Measurements from ENCODE around the gene VAMP4.

Gene VAMP4

DNA sequence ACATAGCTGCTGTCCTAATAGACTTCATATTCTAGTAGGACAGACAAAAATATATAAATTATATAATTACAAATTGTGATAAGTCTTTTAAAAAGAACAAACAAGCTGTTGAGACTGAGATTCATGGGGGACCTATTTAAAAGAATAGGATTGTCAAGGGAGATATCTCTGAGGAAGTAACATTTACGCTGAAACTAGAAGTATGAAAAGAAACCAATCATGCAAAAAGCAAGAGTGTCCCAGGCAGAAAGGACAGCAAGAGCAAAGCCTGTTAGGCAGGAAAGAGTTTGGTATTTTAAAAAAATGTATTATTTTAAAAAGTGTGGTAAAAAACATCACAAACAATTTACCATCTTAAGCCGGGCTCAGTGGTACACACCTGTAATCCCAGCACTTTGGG lies 30.4 kb upstream of the VAMP4 start:
- Histone ChIP-seq H3K18ac (ENCODE audit: low read length) (no peak overlapping the region), H2BK5ac (ENCODE audit: low read length) (no peak overlapping the region), H3K27me3 (ENCODE audit: insufficient read depth, low read length, poor library complexity) (no peaks in the 10 kb centered on the region), H3K36me3 (ENCODE audit: control insufficient read depth, insufficient read depth, low read length) (no peaks in the 10 kb centered on the region), H2AK5ac (ENCODE audit: low read length) (no peak overlapping the region), H4K5ac (ENCODE audit: low read length) (no peak overlapping the region), H3K4me2 (ENCODE audit: low read length) (no peak overlapping the region), H2BK120ac (ENCODE audit: low read depth, low read length) (no peak overlapping the region), H2BK15ac (replicated peaks; ENCODE audit: low read depth) (no peak overlapping the region), H3K4ac (ENCODE audit: low read depth, low read length) (no peak overlapping the region), H3K9ac (ENCODE audit: low read length) (no peak overlapping the region), H3K27ac (ENCODE audit: low read depth, low read length) (no peak overlapping the region), H3K4me1 (ENCODE audit: control insufficient read depth, low read depth, low read length) (no peaks in the 10 kb centered on the region), H3K4me3 (ENCODE audit: low read length) (no peak overlapping the region), H3K23ac (ENCODE audit: low read length) (no peak overlapping the region), H3K79me1 (ENCODE audit: low read length) (no peaks in the 10 kb centered on the region), H4K8ac (ENCODE audit: low read depth, low read length) (no peak overlapping the region), H3K56ac (ENCODE audit: low read length) (no peak overlapping the region), H3K79me2 (ENCODE audit: control insufficient read depth, insufficient read depth, low read length) (no peaks in the 10 kb centered on the region)
- no peak for DNase-seq
- no CpG with 5 or more reads among the region's 2 CpGs for WGBS (ENCODE audit: extremely low coverage, insufficient coverage, low lambda C conversion rate)

DNA sequence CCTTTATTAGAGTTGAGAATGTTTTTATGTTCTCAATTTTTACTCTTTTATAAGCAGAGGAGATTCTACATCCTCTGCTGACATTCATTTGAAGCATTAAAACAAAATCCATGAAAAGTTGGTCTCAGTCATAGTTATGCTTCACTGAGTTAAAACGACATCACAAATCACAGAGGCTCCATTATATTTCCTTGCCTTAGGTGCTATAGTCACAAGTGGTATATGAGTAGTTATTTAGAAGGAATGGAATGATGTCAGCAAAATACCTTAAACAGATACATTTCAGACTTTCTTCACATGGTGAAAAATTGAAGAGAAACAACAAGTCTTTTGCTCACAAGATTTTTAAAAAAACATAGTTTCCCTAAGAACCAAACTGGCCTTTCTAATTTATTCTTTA lies 27.9 kb upstream of the VAMP4 start:
- H3K23ac ChIP-seq (ENCODE audit: low read length), result no peak overlapping the region
- no peaks in the 10 kb centered on the region for H3K27me3 ChIP-seq (ENCODE audit: insufficient read depth, low read length, poor library complexity)

DNA sequence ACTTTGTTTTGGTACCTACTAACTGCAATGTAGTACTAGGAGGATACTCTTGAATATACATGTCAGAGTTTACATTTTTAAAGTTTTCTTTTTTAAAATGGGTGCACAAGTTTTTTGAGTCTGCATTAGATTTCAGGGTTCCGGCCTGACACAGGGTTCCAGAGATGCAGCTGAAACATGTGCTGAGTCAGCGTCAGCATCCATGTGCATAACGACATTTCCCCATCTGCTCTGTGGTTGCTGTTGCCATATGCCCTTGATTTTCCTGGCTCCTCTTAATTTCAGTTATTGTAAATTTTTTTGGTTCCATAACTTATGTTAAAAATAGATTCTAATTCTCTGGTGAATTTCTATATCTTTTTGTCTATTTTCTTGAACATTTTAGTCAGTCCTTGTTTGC lies 27.3 kb upstream of the VAMP4 start:
- no peak overlapping the region for H3K4me3 ChIP-seq (ENCODE audit: low read length)
- DNase-seq, result no peak
- no peak overlapping the region for H3K9ac ChIP-seq (ENCODE audit: low read length)
- H4K8ac ChIP-seq (ENCODE audit: low read depth, low read length), result no peak overlapping the region
- no peak overlapping the region for H3K56ac ChIP-seq (ENCODE audit: low read length)
- no peaks in the 10 kb centered on the region for H3K4me1 ChIP-seq (ENCODE audit: control insufficient read depth, low read depth, low read length)
- WGBS (ENCODE audit: extremely low coverage, insufficient coverage, low lambda C conversion rate), result no CpG with 5 or more reads among the region's 3 CpGs
- H2BK120ac ChIP-seq (ENCODE audit: low read depth, low read length), result no peak overlapping the region
- no peaks in the 10 kb centered on the region for H3K27me3 ChIP-seq (ENCODE audit: insufficient read depth, low read length, poor library complexity)
- H3K79me1 ChIP-seq (ENCODE audit: low read length), result no peaks in the 10 kb centered on the region
- no peak overlapping the region for H3K4me2 ChIP-seq (ENCODE audit: low read length)
- no peak overlapping the region for H3K27ac ChIP-seq (ENCODE audit: low read depth, low read length)
- no peak overlapping the region for H4K5ac ChIP-seq (ENCODE audit: low read length)
- H2BK15ac ChIP-seq (replicated peaks; ENCODE audit: low read depth), result no peak overlapping the region
- no peak overlapping the region for H3K4ac ChIP-seq (ENCODE audit: low read depth, low read length)
- H2BK5ac ChIP-seq (ENCODE audit: low read length), result no peak overlapping the region
- H3K79me2 ChIP-seq (ENCODE audit: control insufficient read depth, insufficient read depth, low read length), result no peaks in the 10 kb centered on the region
- H3K23ac ChIP-seq (ENCODE audit: low read length), result no peak overlapping the region
- no peak overlapping the region for H2AK5ac ChIP-seq (ENCODE audit: low read length)
- no peak overlapping the region for H3K18ac ChIP-seq (ENCODE audit: low read length)
- no peaks in the 10 kb centered on the region for H3K36me3 ChIP-seq (ENCODE audit: control insufficient read depth, insufficient read depth, low read length)

More for the DNA sequence above, 27.9 kb upstream of the VAMP4 start:
- Histone ChIP-seq H3K9ac (ENCODE audit: low read length) (no peak overlapping the region), H3K36me3 (ENCODE audit: control insufficient read depth, insufficient read depth, low read length) (no peaks in the 10 kb centered on the region), H3K56ac (ENCODE audit: low read length) (no peak overlapping the region), H2BK5ac (ENCODE audit: low read length) (no peak overlapping the region), H3K4ac (ENCODE audit: low read depth, low read length) (no peak overlapping the region), H2AK5ac (ENCODE audit: low read length) (no peak overlapping the region), H4K8ac (ENCODE audit: low read depth, low read length) (no peak overlapping the region), H3K4me3 (ENCODE audit: low read length) (no peak overlapping the region), H3K27ac (ENCODE audit: low read depth, low read length) (no peak overlapping the region), H3K79me2 (ENCODE audit: control insufficient read depth, insufficient read depth, low read length) (no peaks in the 10 kb centered on the region), H3K4me1 (ENCODE audit: control insufficient read depth, low read depth, low read length) (no peaks in the 10 kb centered on the region), H3K18ac (ENCODE audit: low read length) (no peak overlapping the region), H2BK15ac (replicated peaks; ENCODE audit: low read depth) (no peak overlapping the region), H3K79me1 (ENCODE audit: low read length) (no peaks in the 10 kb centered on the region), H2BK120ac (ENCODE audit: low read depth, low read length) (no peak overlapping the region), H4K5ac (ENCODE audit: low read length) (no peak overlapping the region), H3K4me2 (ENCODE audit: low read length) (no peak overlapping the region)
- no CpG with 5 or more reads among the region's 1 CpG for WGBS (ENCODE audit: extremely low coverage, insufficient coverage, low lambda C conversion rate)
- no peak for DNase-seq

DNA sequence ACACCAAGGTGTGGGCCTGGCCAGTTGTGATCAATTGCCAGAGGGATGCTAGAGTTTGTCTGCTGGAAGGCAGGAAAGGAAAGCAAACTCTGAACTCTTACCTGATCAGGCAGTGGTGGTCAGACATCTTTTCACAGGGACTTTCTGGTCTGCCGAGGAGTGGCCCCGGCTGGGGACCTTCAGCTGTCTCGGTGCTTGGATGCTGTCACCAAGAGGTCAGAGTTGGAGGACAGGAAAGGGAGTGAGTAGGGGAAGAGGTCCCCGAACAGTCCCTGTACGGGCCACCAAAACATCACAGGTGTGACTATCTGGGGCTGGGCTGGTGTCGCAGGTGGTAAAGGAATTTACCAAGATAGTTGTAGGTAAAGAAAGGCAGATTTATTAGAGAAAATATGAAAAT lies 21.9 kb upstream of the VAMP4 start:
- no peaks in the 10 kb centered on the region for H3K4me1 ChIP-seq (ENCODE audit: control insufficient read depth, low read depth, low read length)
- no peak overlapping the region for H3K4me2 ChIP-seq (ENCODE audit: low read length)
- no peak overlapping the region for H2AK5ac ChIP-seq (ENCODE audit: low read length)
- WGBS (ENCODE audit: extremely low coverage, insufficient coverage, low lambda C conversion rate), result no CpG with 5 or more reads among the region's 6 CpGs
- no peak overlapping the region for H3K9ac ChIP-seq (ENCODE audit: low read length)
- no peak overlapping the region for H3K4ac ChIP-seq (ENCODE audit: low read depth, low read length)
- H3K27me3 ChIP-seq (ENCODE audit: insufficient read depth, low read length, poor library complexity), result no peaks in the 10 kb centered on the region
- no peak overlapping the region for H3K18ac ChIP-seq (ENCODE audit: low read length)
- no peaks in the 10 kb centered on the region for H3K79me1 ChIP-seq (ENCODE audit: low read length)
- H3K56ac ChIP-seq (ENCODE audit: low read length), result no peak overlapping the region
- no peak overlapping the region for H3K27ac ChIP-seq (ENCODE audit: low read depth, low read length)
- no peak overlapping the region for H2BK5ac ChIP-seq (ENCODE audit: low read length)
- no peak for DNase-seq
- no peak overlapping the region for H4K5ac ChIP-seq (ENCODE audit: low read length)
- H2BK120ac ChIP-seq (ENCODE audit: low read depth, low read length), result no peak overlapping the region
- H3K79me2 ChIP-seq (ENCODE audit: control insufficient read depth, insufficient read depth, low read length), result no peaks in the 10 kb centered on the region
- no peaks in the 10 kb centered on the region for H3K36me3 ChIP-seq (ENCODE audit: control insufficient read depth, insufficient read depth, low read length)
- no peak overlapping the region for H4K8ac ChIP-seq (ENCODE audit: low read depth, low read length)
- H2BK15ac ChIP-seq (replicated peaks; ENCODE audit: low read depth), result no peak overlapping the region
- no peak overlapping the region for H3K4me3 ChIP-seq (ENCODE audit: low read length)
- H3K23ac ChIP-seq (ENCODE audit: low read length), result no peak overlapping the region

DNA sequence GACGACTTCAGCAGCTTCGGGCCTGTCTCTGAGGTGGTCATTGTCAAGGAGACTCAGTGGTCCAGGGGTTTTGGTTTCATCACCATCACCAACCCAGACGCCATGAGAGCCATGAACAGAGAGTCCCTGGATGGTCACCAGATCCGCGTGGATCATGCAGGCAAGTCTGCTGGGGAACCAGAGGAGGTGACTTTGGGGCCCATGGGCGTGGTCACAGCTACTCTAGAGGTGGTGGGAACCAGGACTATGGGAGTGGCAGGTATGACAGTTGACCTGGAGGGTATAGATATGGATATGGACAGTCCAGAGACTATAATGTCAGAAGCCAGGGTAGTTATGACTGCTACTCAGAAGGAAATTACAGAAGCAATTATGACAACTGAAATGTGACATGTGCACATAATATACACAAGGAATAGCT lies 20.3 kb upstream of the VAMP4 start:
- H3K9ac ChIP-seq (ENCODE audit: low read length), result no peak overlapping the region
- no peaks in the 10 kb centered on the region for H3K36me3 ChIP-seq (ENCODE audit: control insufficient read depth, insufficient read depth, low read length)
- H3K4me2 ChIP-seq (ENCODE audit: low read length), result no peak overlapping the region
- H3K4me1 ChIP-seq (ENCODE audit: control insufficient read depth, low read depth, low read length), result no peaks in the 10 kb centered on the region
- no peaks in the 10 kb centered on the region for H3K79me1 ChIP-seq (ENCODE audit: low read length)
- H3K79me2 ChIP-seq (ENCODE audit: control insufficient read depth, insufficient read depth, low read length), result no peaks in the 10 kb centered on the region
- H3K27me3 ChIP-seq (ENCODE audit: insufficient read depth, low read length, poor library complexity), result no peaks in the 10 kb centered on the region
- no peak overlapping the region for H2BK15ac ChIP-seq (replicated peaks; ENCODE audit: low read depth)
- no peak overlapping the region for H3K23ac ChIP-seq (ENCODE audit: low read length)
- H2BK5ac ChIP-seq (ENCODE audit: low read length), result no peak overlapping the region
- no peak overlapping the region for H4K8ac ChIP-seq (ENCODE audit: low read depth, low read length)
- H3K4ac ChIP-seq (ENCODE audit: low read depth, low read length), result no peak overlapping the region
- no CpG with 5 or more reads among the region's 6 CpGs for WGBS (ENCODE audit: extremely low coverage, insufficient coverage, low lambda C conversion rate)
- H3K27ac ChIP-seq (ENCODE audit: low read depth, low read length), result no peak overlapping the region
- no peak overlapping the region for H3K56ac ChIP-seq (ENCODE audit: low read length)
- no peak for DNase-seq
- no peak overlapping the region for H3K18ac ChIP-seq (ENCODE audit: low read length)
- no peak overlapping the region for H2BK120ac ChIP-seq (ENCODE audit: low read depth, low read length)
- H3K4me3 ChIP-seq (ENCODE audit: low read length), result no peak overlapping the region
- H2AK5ac ChIP-seq (ENCODE audit: low read length), result no peak overlapping the region
- no peak overlapping the region for H4K5ac ChIP-seq (ENCODE audit: low read length)

DNA sequence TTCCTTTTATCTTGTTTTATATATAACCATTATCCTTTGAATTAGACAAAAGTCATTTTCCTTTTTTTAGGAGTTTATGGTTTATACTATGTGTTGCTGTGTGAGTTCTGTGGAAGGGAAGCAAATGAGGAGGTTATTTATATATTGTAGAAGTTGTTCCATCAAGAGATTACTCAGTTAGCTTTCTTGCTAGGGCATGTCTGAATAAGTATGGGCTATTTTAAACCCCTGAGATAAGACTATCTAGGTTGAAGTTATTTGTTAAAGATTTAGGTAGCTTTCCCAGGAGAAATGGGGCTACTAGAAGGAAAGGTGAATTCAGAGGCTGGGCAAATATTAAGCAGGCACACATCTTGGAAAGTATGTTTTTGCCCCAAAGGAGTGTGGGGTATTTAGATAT lies 16.1 kb upstream of the VAMP4 start:
- Histone ChIP-seq H3K18ac (ENCODE audit: low read length) (no peak overlapping the region), H3K79me1 (ENCODE audit: low read length) (no peaks in the 10 kb centered on the region)

More for the DNA sequence above, 16.1 kb upstream of the VAMP4 start:
- Histone ChIP-seq H4K5ac (ENCODE audit: low read length) (no peak overlapping the region), H3K4ac (ENCODE audit: low read depth, low read length) (no peak overlapping the region), H4K8ac (ENCODE audit: low read depth, low read length) (no peak overlapping the region), H3K4me3 (ENCODE audit: low read length) (no peak overlapping the region), H3K79me2 (ENCODE audit: control insufficient read depth, insufficient read depth, low read length) (no peaks in the 10 kb centered on the region), H3K4me2 (ENCODE audit: low read length) (no peak overlapping the region), H3K56ac (ENCODE audit: low read length) (no peak overlapping the region), H2BK5ac (ENCODE audit: low read length) (no peak overlapping the region), H2BK15ac (replicated peaks; ENCODE audit: low read depth) (no peak overlapping the region), H3K27ac (ENCODE audit: low read depth, low read length) (no peak overlapping the region), H2AK5ac (ENCODE audit: low read length) (no peak overlapping the region), H2BK120ac (ENCODE audit: low read depth, low read length) (no peak overlapping the region), H3K36me3 (ENCODE audit: control insufficient read depth, insufficient read depth, low read length) (no peaks in the 10 kb centered on the region), H3K27me3 (ENCODE audit: insufficient read depth, low read length, poor library complexity) (no peaks in the 10 kb centered on the region), H3K4me1 (ENCODE audit: control insufficient read depth, low read depth, low read length) (no peaks in the 10 kb centered on the region), H3K9ac (ENCODE audit: low read length) (no peak overlapping the region), H3K23ac (ENCODE audit: low read length) (no peak overlapping the region)
- no peak for DNase-seq

Data from mesendoderm (in vitro differentiated cells).